Activated naive CD8-positive, alpha-beta T cell treated with anti-CD3 and anti-CD28 coated beads, Interleukin-2, amount 50 U/mL, for 24 hours (primary cell): ENCODE results near the gene RYR1.
"Not testable (repeated sequence)": the region's sequence is repeated elsewhere in the genome, so short reads cannot be mapped to it uniquely, and the experiment has no call there.

Experiments
- ATAC-seq: fragments of 150-1000 bp; cut with Tn5 transposase; one replicate; pipeline ENCODE4 v1.10.0; 2021
- DNase-seq: peaks from one replicate; pipeline ENCODE4 v3.0.0; 2021
- H3K27ac Mint-ChIP-seq: one replicate; pipeline ENCODE4 v1.8.0; 2021; ENCODE audit warnings: mild to moderate bottlenecking, mixed read lengths
- H3K27me3 Mint-ChIP-seq: one replicate; pipeline ENCODE4 v1.8.0; 2021; ENCODE audit warnings: mixed read lengths
- H3K36me3 Mint-ChIP-seq: one replicate; pipeline ENCODE4 v1.8.0; 2021; ENCODE audit warnings: low read depth, mixed read lengths
- H3K4me1 Mint-ChIP-seq: one replicate; pipeline ENCODE4 v1.8.0; 2021; ENCODE audit warnings: mixed read lengths
- H3K4me3 Mint-ChIP-seq: one replicate; pipeline ENCODE4 v1.8.0; 2021; ENCODE audit warnings: mild to moderate bottlenecking, moderate library complexity, mixed read lengths
- H3K9me3 Mint-ChIP-seq: one replicate; pipeline ENCODE4 v1.8.0; 2021; ENCODE audit warnings: mixed read lengths

The RYR1 gene

GRCh38 chr19:38559428-38560401, 126.2 kb downstream of the RYR1 start:
- Mint-ChIP-seq H3K4me1 (peaks cover 41% of the 10 kb centered on the region), H3K27me3 (peaks cover 34% of the 10 kb centered on the region), H3K9me3 (no peaks in the 10 kb centered on the region), H3K4me3 (peak overlapping the region; percentile 20), H3K27ac (peak overlapping the region; percentile 46), H3K36me3 (no peaks in the 10 kb centered on the region)
- no peak for DNase-seq
- peak; percentile 71 for ATAC-seq

GRCh38 chr19:38561053-38561606, 127.6 kb downstream of the RYR1 start:
- no peak for DNase-seq
- Mint-ChIP-seq H3K36me3 (no peaks in the 10 kb centered on the region), H3K9me3 (no peaks in the 10 kb centered on the region), H3K4me3 (no peak overlapping the region), H3K27me3 (peaks cover 36% of the 10 kb centered on the region), H3K27ac (no peak overlapping the region), H3K4me1 (peaks cover 37% of the 10 kb centered on the region)
- no peak for ATAC-seq

GRCh38 chr19:38561658-38562057, 128.2 kb downstream of the RYR1 start:
- Mint-ChIP-seq H3K36me3 (no peaks in the 10 kb centered on the region), H3K27ac (no peak overlapping the region), H3K4me1 (peaks cover 36% of the 10 kb centered on the region), H3K4me3 (no peak overlapping the region), H3K9me3 (no peaks in the 10 kb centered on the region), H3K27me3 (peaks cover 35% of the 10 kb centered on the region)
- ATAC-seq (no peak), DNase-seq (no peak)

- Mint-ChIP-seq H3K9me3 (no peaks in the 10 kb centered on the region), H3K27ac (no peak overlapping the region), H3K36me3 (no peaks in the 10 kb centered on the region), H3K27me3 (peaks cover 34% of the 10 kb centered on the region), H3K4me3 (no peak overlapping the region), H3K4me1 (peaks cover 34% of the 10 kb centered on the region)
- ATAC-seq = no peak
- DNase-seq = no peak
Measured at GRCh38 chr19:38562096-38562495, 128.6 kb downstream of the RYR1 start.

GRCh38 chr19:38563475-38563874, 130.0 kb downstream of the RYR1 start:
- no peaks in the 10 kb centered on the region for H3K9me3 Mint-ChIP-seq
- peaks cover 35% of the 10 kb centered on the region for H3K27me3 Mint-ChIP-seq
- H3K27ac Mint-ChIP-seq = no peak overlapping the region
- DNase-seq (no peak), ATAC-seq (no peak)
- H3K4me3 Mint-ChIP-seq = no peak overlapping the region
- no peaks in the 10 kb centered on the region for H3K36me3 Mint-ChIP-seq
- peaks cover 25% of the 10 kb centered on the region for H3K4me1 Mint-ChIP-seq

- Mint-ChIP-seq H3K4me3 (peak overlapping the region; percentile 29), H3K4me1 (peaks cover 14% of the 10 kb centered on the region), H3K9me3 (no peaks in the 10 kb centered on the region), H3K36me3 (no peaks in the 10 kb centered on the region), H3K27ac (no peak overlapping the region), H3K27me3 (peaks cover 35% of the 10 kb centered on the region)
- ATAC-seq = peak; percentile 29
- peak; percentile 20 for DNase-seq
Measured at GRCh38 chr19:38564981-38565690, 131.6 kb downstream of the RYR1 start.

GRCh38 chr19:38565691-38566105, 132.2 kb downstream of the RYR1 start:
- H3K27ac Mint-ChIP-seq = no peak overlapping the region
- H3K27me3 Mint-ChIP-seq = peaks cover 35% of the 10 kb centered on the region

GRCh38 chr19:38569368-38569983, 136.0 kb downstream of the RYR1 start:
- DNase-seq (no peak), ATAC-seq (no peak)
- H3K4me3 Mint-ChIP-seq = no peak overlapping the region
- H3K36me3 Mint-ChIP-seq = no peaks in the 10 kb centered on the region
- H3K27me3 Mint-ChIP-seq = peaks cover 13% of the 10 kb centered on the region
- no peak overlapping the region for H3K27ac Mint-ChIP-seq
- H3K9me3 Mint-ChIP-seq = no peaks in the 10 kb centered on the region
- peaks cover 4% of the 10 kb centered on the region for H3K4me1 Mint-ChIP-seq

More at GRCh38 chr19:38565691-38566105, 132.2 kb downstream of the RYR1 start:
- H3K9me3 Mint-ChIP-seq = no peaks in the 10 kb centered on the region
- H3K4me3 Mint-ChIP-seq = peak overlapping the region; percentile 36
- H3K36me3 Mint-ChIP-seq = no peaks in the 10 kb centered on the region
- DNase-seq (no peak), ATAC-seq (no peak)
- H3K4me1 Mint-ChIP-seq = peaks cover 12% of the 10 kb centered on the region

GRCh38 chr19:38571682-38572081, 138.2 kb downstream of the RYR1 start:
- Mint-ChIP-seq H3K9me3 (no peaks in the 10 kb centered on the region), H3K27me3 (peaks cover 4% of the 10 kb centered on the region), H3K4me1 (no peaks in the 10 kb centered on the region), H3K36me3 (no peaks in the 10 kb centered on the region), H3K4me3 (no peak overlapping the region), H3K27ac (no peak overlapping the region)
- no peak for DNase-seq
- no peak for ATAC-seq

GRCh38 chr19:38577826-38578225, 144.3 kb downstream of the RYR1 start:
- no peaks in the 10 kb centered on the region for H3K4me1 Mint-ChIP-seq
- no peak overlapping the region for H3K4me3 Mint-ChIP-seq
- DNase-seq (no peak), ATAC-seq (no peak)
- H3K27me3 Mint-ChIP-seq = no peaks in the 10 kb centered on the region
- H3K36me3 Mint-ChIP-seq = no peaks in the 10 kb centered on the region
- H3K27ac Mint-ChIP-seq = no peak overlapping the region
- no peaks in the 10 kb centered on the region for H3K9me3 Mint-ChIP-seq

GRCh38 chr19:38579304-38579703, 145.8 kb downstream of the RYR1 start:
- H3K4me3 Mint-ChIP-seq, H3K4me1 Mint-ChIP-seq, ATAC-seq, DNase-seq, H3K36me3 Mint-ChIP-seq, H3K9me3 Mint-ChIP-seq, H3K27ac Mint-ChIP-seq, H3K27me3 Mint-ChIP-seq: not testable (repeated sequence)

GRCh38 chr19:38580080-38580479, 146.6 kb downstream of the RYR1 start:
- DNase-seq (no peak), ATAC-seq (no peak)
- Mint-ChIP-seq H3K4me3 (no peak overlapping the region), H3K9me3 (no peaks in the 10 kb centered on the region), H3K36me3 (no peaks in the 10 kb centered on the region), H3K27me3 (no peaks in the 10 kb centered on the region), H3K27ac (no peak overlapping the region), H3K4me1 (peaks cover 4% of the 10 kb centered on the region)

GRCh38 chr19:38583219-38583984, 149.9 kb downstream of the RYR1 start:
- Mint-ChIP-seq H3K27ac (no peak overlapping the region), H3K4me3 (no peak overlapping the region), H3K27me3 (no peaks in the 10 kb centered on the region), H3K36me3 (peaks cover 9% of the 10 kb centered on the region), H3K4me1 (peaks cover 4% of the 10 kb centered on the region), H3K9me3 (no peaks in the 10 kb centered on the region)
- no peak for ATAC-seq
- no peak for DNase-seq

- Mint-ChIP-seq H3K36me3 (peaks cover 9% of the 10 kb centered on the region), H3K4me1 (peaks cover 4% of the 10 kb centered on the region), H3K9me3 (no peaks in the 10 kb centered on the region), H3K27ac (no peak overlapping the region), H3K4me3 (no peak overlapping the region), H3K27me3 (no peaks in the 10 kb centered on the region)
- ATAC-seq (no peak), DNase-seq (no peak)
Measured at GRCh38 chr19:38583985-38584305, 150.5 kb downstream of the RYR1 start.
